HepG2 (cell line): ENCODE results near the gene RAMP1. TPM values are rescaled to one million over a fixed set of nuclear protein-coding genes. Genes with fewer than 3 reads are reported as not detected.

Experiments used
- ATAC-seq: fragments of 200-7000 bp; cut with Tn5 transposase; 3 replicates; pipeline ENCODE4 v1.9.1; 2020; ENCODE audit warnings: mild to moderate bottlenecking, moderate library complexity
- BruUV-seq: library from RNA; stranded (reverse); fragments of 400-500 nt; replicated peaks from 2 replicates; lab custom pipeline; 2021; lab: Mats Ljungman, UMichigan
- CTCF ChIA-PET: fragments of 300-600 bp; formaldehyde crosslinking; extraction: SDS; loops from one replicate; lab custom pipeline; 2021; ENCODE audit warnings: low total read pairs, inconsistent platforms, low intra/inter-chr PET ratio; lab: Yijun Ruan, JAX
- POLR2A ChIA-PET: fragments of 350-600 bp; sonication (Branson Sonifier 250); formaldehyde crosslinking; loops from one replicate; lab custom pipeline; 2020; ENCODE audit warnings: antibody characterized with exemption, inconsistent platforms; lab: Yijun Ruan, JAX
- DNase-seq: peaks from one replicate; pipeline ENCODE4 v3.0.0-alpha.2; 2015; ENCODE audit warnings: low spot score
- FAIRE-seq: peaks from 3 replicates; lab custom pipeline; 2011; peaks lifted over from hg19 to GRCh38; lab: Jason Lieb, UNC
- H2AFZ ChIP-seq: one replicate; pipeline ENCODE4 v1.6.1; 2011; ENCODE audit warnings: low read length, inconsistent platforms
- H3K27ac ChIP-seq: fragments of 300-600 bp; 3 replicates; pipeline ENCODE4 v1.8.0; 2011; ENCODE audit warnings: mixed run types, mild to moderate bottlenecking, mixed read lengths, low read length, inconsistent platforms; ENCODE audit not compliant: insufficient read depth; ENCODE audit errors: extremely low read length
- H3K27me3 ChIP-seq, 2 experiments: fragments of 200-600 bp in 1 of 2; 2 replicates in 1 of 2; 3 replicates in 1 of 2; pipeline versions ENCODE4 v1.6.0 to v1.8.0; 2011; ENCODE audit warnings: low read length in 2 of 2, mild to moderate bottlenecking in 2 of 2, moderate library complexity in 2 of 2, inconsistent platforms in 1 of 2; ENCODE audit not compliant: insufficient read depth in 2 of 2, control insufficient read depth in 1 of 2
- H3K36me3 ChIP-seq, 2 experiments: fragments of 200-600 bp in 1 of 2; replicated peaks in 1 of 2; 2 replicates in 1 of 2; 3 replicates in 1 of 2; pipeline versions ENCODE4 v1.5.1 to v1.8.0; 2011; ENCODE audit warnings: low read length in 2 of 2, inconsistent platforms in 1 of 2; ENCODE audit not compliant: insufficient read depth in 2 of 2, control insufficient read depth in 1 of 2
- H3K4me1 ChIP-seq: 2 replicates; pipeline ENCODE4 v1.5.1; 2012; ENCODE audit warnings: low read length, inconsistent platforms; ENCODE audit not compliant: insufficient read depth
- H3K4me2 ChIP-seq: 2 replicates; pipeline ENCODE4 v1.6.0; 2011; ENCODE audit warnings: low read depth, low read length, inconsistent platforms
- H3K4me3 ChIP-seq, 3 experiments: fragments of 200-600 bp in 1 of 3; sonication (generic), shearing (Covaris generic) in 1 of 3; replicated peaks in 1 of 3; 2 replicates each; pipeline ENCODE4 v1.5.1; 2011 to 2016; ENCODE audit warnings: low read length in 3 of 3, inconsistent platforms in 2 of 3, low read depth in 2 of 3, mild to moderate bottlenecking in 2 of 3, control low read depth in 1 of 3, mixed read lengths in 1 of 3; ENCODE audit not compliant: insufficient read depth in 1 of 3
- H3K79me2 ChIP-seq: one replicate; pipeline ENCODE4 v1.6.1; 2011; ENCODE audit warnings: low read length, inconsistent platforms; ENCODE audit not compliant: insufficient read depth
- H3K9ac ChIP-seq: 2 replicates; pipeline ENCODE4 v1.6.0; 2011; ENCODE audit warnings: mild to moderate bottlenecking, low read depth, low read length, inconsistent platforms; ENCODE audit not compliant: insufficient read depth
- H3K9me3 ChIP-seq: 2 replicates; pipeline ENCODE4 v1.5.1; 2012; ENCODE audit warnings: mild to moderate bottlenecking, low read length
- H4K20me1 ChIP-seq: 2 replicates; pipeline ENCODE4 v1.6.0; 2011; ENCODE audit warnings: inconsistent platforms, mild to moderate bottlenecking, low read length, moderate library complexity; ENCODE audit not compliant: insufficient read depth
- BORCS8-MEF2B ChIP-seq: sonication (generic); formaldehyde crosslinking; IDR thresholded peaks from 2 replicates; pipeline ENCODE4 v1.8.0; 2022; ENCODE audit warnings: mild to moderate bottlenecking, missing genetic modification reagents
- MAF1 ChIP-seq: sonication (generic); formaldehyde crosslinking; IDR thresholded peaks from 2 replicates; pipeline ENCODE4 v1.5.0; 2020; ENCODE audit warnings: missing genetic modification reagents, borderline replicate concordance
- WGBS: methylation state at CpG from one replicate; pipeline ENCODE4 v1.1.6; 2017; ENCODE audit warnings: low lambda C conversion rate; 5-methylcytosine and 5-hydroxymethylcytosine counted together
- in situ Hi-C: cut with HindIII; loops from 2 replicates; pipeline ENCODE4 v1.10.0; 2017; ENCODE audit warnings: low pct_unique_long_range_greater_than_20kb; ENCODE audit not compliant: extremely low pct_ligation_motif_present
- intact Hi-C: fragments of 100-400 bp; cut with micrococcal nuclease; formaldehyde crosslinking; loops from one replicate; pipeline ENCODE4 v1.10.0; 2022; ENCODE audit not compliant: unreplicated experiment
- polyA plus RNA-seq, 8 experiments: library from polyadenylated mRNA; depleted of rRNA in 3 of 8; stranded (reverse) in 7 of 8; unstranded in 1 of 8; fragments of >200 nt; fragmentation: Illumina TruSeq in 4 of 8; extraction: Trizol in 4 of 8; gene quantifications; 2 replicates each; pipeline versions ENCODE4 v1.2.1 to v1.2.3, GENCODE V29; 2011 to 2016; ENCODE audit warnings: low read depth in 4 of 8, missing spikeins in 1 of 8, mixed read lengths in 1 of 8; ENCODE audit not compliant: insufficient read depth in 1 of 8
- total RNA-seq, 5 experiments: library from RNA; depleted of rRNA; stranded (reverse); fragments of >200 nt; fragmentation: Illumina TruSeq; extraction: Trizol; gene quantifications; 2 replicates each; pipeline ENCODE4 v1.2.3, GENCODE V29; 2016; ENCODE audit warnings: low read depth in 1 of 5
- TF ChIP-seq, protein P1 (sequence below): sonication (generic); formaldehyde crosslinking; IDR thresholded peaks from 2 replicates; pipeline ENCODE4 v1.5.1; 2020; ENCODE audit warnings: mild to moderate bottlenecking, missing genetic modification reagents, moderate library complexity
- TF ChIP-seq, protein P2 (sequence below): IDR thresholded peaks from 2 replicates; pipeline ENCODE4 v1.6.1; 2012; ENCODE audit warnings: inconsistent platforms

Gene RAMP1
- total and polyA plus RNA-seq, 2 of the 13 experiments (the other 11 are each of a cell fraction or from before 2014, with no cell fraction given): 0.29 to 0.61 TPM

DNA sequence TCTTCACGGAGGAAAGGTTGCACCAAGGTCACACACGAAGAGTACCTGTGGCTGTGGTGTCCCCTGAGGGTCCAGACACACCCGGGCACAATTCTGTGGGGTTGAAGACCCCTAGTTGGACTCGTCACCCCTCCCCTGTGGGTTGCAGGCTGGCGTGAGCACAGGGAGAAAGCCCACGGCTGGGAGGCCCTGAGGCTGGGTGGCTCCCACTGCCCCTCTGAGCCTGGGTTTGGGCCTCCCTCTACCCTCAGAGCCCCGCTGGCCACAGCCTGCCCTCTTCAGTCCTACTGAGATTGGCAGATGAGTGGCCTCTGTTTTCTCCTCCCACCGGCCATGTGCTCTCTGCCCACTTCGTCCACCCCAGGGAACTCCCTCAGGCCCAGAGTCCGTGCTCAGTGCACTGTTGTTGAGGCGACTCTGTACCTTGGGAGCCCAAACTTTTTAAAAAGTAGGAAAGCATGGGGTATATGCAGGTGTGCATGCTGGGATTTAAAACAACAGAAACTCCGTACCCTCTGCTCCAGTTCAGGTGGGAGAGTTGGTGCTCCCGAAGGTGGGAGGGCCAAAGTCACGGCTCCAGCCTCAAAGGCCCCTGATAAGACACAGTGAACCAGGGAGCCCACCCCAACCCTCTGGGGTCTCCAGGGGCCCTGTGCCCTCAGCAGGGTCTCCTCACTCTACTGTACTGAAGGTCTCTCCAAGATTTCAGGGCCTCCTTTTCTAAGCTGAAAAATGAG lies 19.1 kb downstream of the RAMP1 start:
- ChIA-PET POLR2A (no interaction called here), CTCF (no interaction called here)
- Histone ChIP-seq H3K27me3 (peaks cover 10 to 58% of the 10 kb centered on the region in 2 experiments), H2AFZ (no peak overlapping the region), H3K4me2 (no peak overlapping the region), H3K36me3 (no peaks in the 10 kb centered on the region), H4K20me1 (no peaks in the 10 kb centered on the region; the same call in 1 of the 2 replicates), H3K4me3 (no peak overlapping the region), H3K4me1 (peaks cover 18% of the 10 kb centered on the region), H3K79me2 (no peaks in the 10 kb centered on the region), H3K27ac (no peak overlapping the region), H3K9ac (no peak overlapping the region), H3K9me3 (no peaks in the 10 kb centered on the region)
- DNase-seq (no peak), ATAC-seq (peak; percentile 44), FAIRE-seq (no peak)
- BruUV-seq: no TSS peak
- 35% methylated on average over 12 of the region's 14 CpGs for WGBS
- TF ChIP-seq, protein P1, sequence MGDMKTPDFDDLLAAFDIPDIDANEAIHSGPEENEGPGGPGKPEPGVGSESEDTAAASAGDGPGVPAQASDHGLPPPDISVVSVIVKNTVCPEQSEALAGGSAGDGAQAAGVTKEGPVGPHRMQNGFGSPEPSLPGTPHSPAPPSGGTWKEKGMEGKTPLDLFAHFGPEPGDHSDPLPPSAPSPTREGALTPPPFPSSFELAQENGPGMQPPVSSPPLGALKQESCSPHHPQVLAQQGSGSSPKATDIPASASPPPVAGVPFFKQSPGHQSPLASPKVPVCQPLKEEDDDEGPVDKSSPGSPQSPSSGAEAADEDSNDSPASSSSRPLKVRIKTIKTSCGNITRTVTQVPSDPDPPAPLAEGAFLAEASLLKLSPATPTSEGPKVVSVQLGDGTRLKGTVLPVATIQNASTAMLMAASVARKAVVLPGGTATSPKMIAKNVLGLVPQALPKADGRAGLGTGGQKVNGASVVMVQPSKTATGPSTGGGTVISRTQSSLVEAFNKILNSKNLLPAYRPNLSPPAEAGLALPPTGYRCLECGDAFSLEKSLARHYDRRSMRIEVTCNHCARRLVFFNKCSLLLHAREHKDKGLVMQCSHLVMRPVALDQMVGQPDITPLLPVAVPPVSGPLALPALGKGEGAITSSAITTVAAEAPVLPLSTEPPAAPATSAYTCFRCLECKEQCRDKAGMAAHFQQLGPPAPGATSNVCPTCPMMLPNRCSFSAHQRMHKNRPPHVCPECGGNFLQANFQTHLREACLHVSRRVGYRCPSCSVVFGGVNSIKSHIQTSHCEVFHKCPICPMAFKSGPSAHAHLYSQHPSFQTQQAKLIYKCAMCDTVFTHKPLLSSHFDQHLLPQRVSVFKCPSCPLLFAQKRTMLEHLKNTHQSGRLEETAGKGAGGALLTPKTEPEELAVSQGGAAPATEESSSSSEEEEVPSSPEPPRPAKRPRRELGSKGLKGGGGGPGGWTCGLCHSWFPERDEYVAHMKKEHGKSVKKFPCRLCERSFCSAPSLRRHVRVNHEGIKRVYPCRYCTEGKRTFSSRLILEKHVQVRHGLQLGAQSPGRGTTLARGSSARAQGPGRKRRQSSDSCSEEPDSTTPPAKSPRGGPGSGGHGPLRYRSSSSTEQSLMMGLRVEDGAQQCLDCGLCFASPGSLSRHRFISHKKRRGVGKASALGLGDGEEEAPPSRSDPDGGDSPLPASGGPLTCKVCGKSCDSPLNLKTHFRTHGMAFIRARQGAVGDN (CRISPR knock-in tag): peak; percentile 36
- TF ChIP-seq BORCS8-MEF2B: 0 out of 2 replicates have a peak, but pooled peaks have one; percentile 26
- TF ChIP-seq, protein P2, sequence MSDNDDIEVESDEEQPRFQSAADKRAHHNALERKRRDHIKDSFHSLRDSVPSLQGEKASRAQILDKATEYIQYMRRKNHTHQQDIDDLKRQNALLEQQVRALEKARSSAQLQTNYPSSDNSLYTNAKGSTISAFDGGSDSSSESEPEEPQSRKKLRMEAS: peak; percentile 52; the same call in 1 of the 2 replicates
- TF ChIP-seq MAF1: no peak
- intact Hi-C loops: no loop called here
- in situ Hi-C loops: no loop called here
